Neural progenitor cell (in vitro differentiated cells): ENCODE results near the gene TTC39A. TPM values are rescaled to one million over a fixed set of nuclear protein-coding genes. Genes with fewer than 3 reads are reported as not detected.

Source experiments
- DNase-seq: peaks from one replicate; pipeline ENCODE4 v3.0.0-alpha.2; 2016; ENCODE audit warnings: low spot score
- H2AFZ ChIP-seq: fragments of 200-600 bp; sonication (generic); replicated peaks from 2 replicates; pipeline ENCODE4 v1.6.1; 2016; ENCODE audit warnings: antibody characterized with exemption
- H3F3A ChIP-seq: fragments of 200-600 bp; sonication (generic); 2 replicates; pipeline ENCODE4 v1.6.1; 2016; ENCODE audit warnings: antibody characterized with exemption, low read depth
- H3K27ac ChIP-seq: fragments of 200-600 bp; sonication (generic); 2 replicates; pipeline ENCODE4 v1.5.1; 2016; ENCODE audit warnings: mild to moderate bottlenecking
- H3K27me3 ChIP-seq: fragments of 200-600 bp; sonication (generic); 2 replicates; pipeline ENCODE4 v1.6.1; 2016; ENCODE audit warnings: mild to moderate bottlenecking, moderate library complexity
- H3K36me3 ChIP-seq: fragments of 200-600 bp; sonication (generic); 2 replicates; pipeline ENCODE4 v1.5.1; 2016
- H3K4me1 ChIP-seq: fragments of 200-600 bp; sonication (generic); 2 replicates; pipeline ENCODE4 v1.6.1; 2016; ENCODE audit warnings: mixed run types
- H3K4me2 ChIP-seq: fragments of 200-600 bp; sonication (generic); 2 replicates; pipeline ENCODE4 v1.6.1; 2016
- H3K4me3 ChIP-seq: fragments of 200-600 bp; sonication (generic); 2 replicates; pipeline ENCODE4 v1.5.1; 2016
- H3K79me2 ChIP-seq: fragments of 200-600 bp; sonication (generic); 2 replicates; pipeline ENCODE4 v1.6.1; 2016; ENCODE audit warnings: low read depth
- H3K9ac ChIP-seq: fragments of 200-600 bp; sonication (generic); 2 replicates; pipeline ENCODE4 v1.6.1; 2016
- H3K9me3 ChIP-seq: fragments of 200-600 bp; sonication (generic); 2 replicates; pipeline ENCODE4 v1.5.1; 2016; ENCODE audit warnings: low read depth
- H4K20me1 ChIP-seq: fragments of 200-600 bp; sonication (generic); 2 replicates; pipeline ENCODE4 v1.6.1; 2016; ENCODE audit warnings: low read depth
- H3K27ac Mint-ChIP-seq: 3 replicates; pipeline ENCODE4 v1.8.0; 2021; ENCODE audit warnings: mixed read lengths
- H3K27me3 Mint-ChIP-seq: 2 replicates; pipeline ENCODE4 v1.8.0; 2022; ENCODE audit warnings: low read depth, mild to moderate bottlenecking, inconsistent platforms, moderate library complexity, mixed read lengths; ENCODE audit not compliant: insufficient read depth
- H3K36me3 Mint-ChIP-seq: 3 replicates; pipeline ENCODE4 v1.8.0; 2021; ENCODE audit warnings: mixed read lengths
- H3K4me1 Mint-ChIP-seq: 3 replicates; pipeline ENCODE4 v1.8.0; 2021; ENCODE audit warnings: mixed read lengths
- H3K4me3 Mint-ChIP-seq: 3 replicates; pipeline ENCODE4 v1.8.0; 2021; ENCODE audit warnings: mild to moderate bottlenecking, moderate library complexity, mixed read lengths
- H3K9me3 Mint-ChIP-seq: 3 replicates; pipeline ENCODE4 v1.8.0; 2020; ENCODE audit warnings: mixed read lengths
- EZH2 ChIP-seq: fragments of 200-600 bp; sonication (generic); IDR thresholded peaks from 2 replicates; pipeline ENCODE4 v1.6.1; 2017; ENCODE audit warnings: antibody characterized with exemption, mild to moderate bottlenecking, moderate library complexity
- EZH2phosphoT487 ChIP-seq: fragments of 200-600 bp; sonication (generic); IDR thresholded peaks from 2 replicates; pipeline ENCODE4 v1.6.1; 2017; ENCODE audit warnings: antibody characterized with exemption
- total RNA-seq: library from RNA; depleted of rRNA; stranded (reverse); fragments of >200 nt; gene quantifications from 2 replicates; pipeline ENCODE4 v1.2.3, GENCODE V29; 2015; ENCODE audit warnings: low replicate concordance
- TF ChIP-seq, protein P1 (sequence below): fragments of 200-600 bp; sonication (generic); IDR thresholded peaks from 2 replicates; pipeline ENCODE4 v1.5.1; 2017; ENCODE audit warnings: antibody characterized with exemption, mild to moderate bottlenecking

TTC39A gene
- total RNA-seq, 1 donor from 2014 or later = 0.94 TPM

DNA sequence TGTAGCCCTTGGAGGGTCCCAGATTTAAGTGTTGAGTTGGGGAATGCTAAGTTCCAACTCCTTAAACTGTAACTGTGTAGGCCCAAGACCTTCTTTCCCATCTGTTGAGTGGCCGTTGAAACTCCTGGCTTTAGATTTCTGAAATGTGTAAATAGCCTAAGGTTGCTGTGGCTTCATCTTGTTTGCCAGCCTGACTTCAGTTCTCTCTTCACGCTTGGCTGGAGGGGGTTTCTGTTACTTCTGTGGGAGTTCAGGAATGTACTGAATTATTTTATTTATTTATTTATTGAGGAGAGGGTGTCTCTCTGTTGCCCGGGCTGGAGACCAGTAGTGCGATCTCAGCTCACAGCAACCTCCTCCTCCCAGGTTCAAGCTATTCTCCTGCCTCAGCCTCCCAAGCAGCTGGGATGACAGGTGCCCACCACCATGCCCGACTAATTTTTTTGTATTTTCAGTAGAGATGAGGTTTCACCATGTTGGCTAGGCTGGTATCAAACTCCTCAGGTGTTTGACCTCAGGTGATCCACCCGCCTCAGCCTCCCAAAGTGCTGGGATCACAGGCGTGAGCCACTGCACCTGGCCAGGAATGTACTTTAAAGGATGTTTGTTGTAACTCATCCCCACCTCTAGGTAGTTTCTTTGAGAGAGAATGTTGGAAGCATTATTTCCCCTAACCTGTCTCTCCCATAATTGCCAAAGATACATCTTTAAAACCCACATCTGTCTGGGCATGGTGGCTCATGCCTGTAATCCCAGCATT lies 5.9 kb downstream of the TTC39A start:
- peaks cover 11% of the 10 kb centered on the region for H3K27me3 Mint-ChIP-seq
- Histone ChIP-seq H3K79me2 (no peaks in the 10 kb centered on the region), H3K4me1 (no peaks in the 10 kb centered on the region), H2AFZ (no peak overlapping the region), H3K4me2 (no peak overlapping the region), H3F3A (no peaks in the 10 kb centered on the region), H3K9ac (no peak overlapping the region), H3K27ac (no peak overlapping the region), H3K9me3 (no peaks in the 10 kb centered on the region), H3K36me3 (no peaks in the 10 kb centered on the region), H3K4me3 (no peak overlapping the region), H3K27me3 (peaks cover 8% of the 10 kb centered on the region), H4K20me1 (no peaks in the 10 kb centered on the region)
- H3K36me3 Mint-ChIP-seq = no peaks in the 10 kb centered on the region
- no peak overlapping the region for H3K27ac Mint-ChIP-seq
- peaks cover 3% of the 10 kb centered on the region for H3K4me1 Mint-ChIP-seq
- H3K9me3 Mint-ChIP-seq = no peaks in the 10 kb centered on the region
- TF ChIP-seq EZH2phosphoT487 (no peak), EZH2 (no peak)
- TF ChIP-seq, protein P1, sequence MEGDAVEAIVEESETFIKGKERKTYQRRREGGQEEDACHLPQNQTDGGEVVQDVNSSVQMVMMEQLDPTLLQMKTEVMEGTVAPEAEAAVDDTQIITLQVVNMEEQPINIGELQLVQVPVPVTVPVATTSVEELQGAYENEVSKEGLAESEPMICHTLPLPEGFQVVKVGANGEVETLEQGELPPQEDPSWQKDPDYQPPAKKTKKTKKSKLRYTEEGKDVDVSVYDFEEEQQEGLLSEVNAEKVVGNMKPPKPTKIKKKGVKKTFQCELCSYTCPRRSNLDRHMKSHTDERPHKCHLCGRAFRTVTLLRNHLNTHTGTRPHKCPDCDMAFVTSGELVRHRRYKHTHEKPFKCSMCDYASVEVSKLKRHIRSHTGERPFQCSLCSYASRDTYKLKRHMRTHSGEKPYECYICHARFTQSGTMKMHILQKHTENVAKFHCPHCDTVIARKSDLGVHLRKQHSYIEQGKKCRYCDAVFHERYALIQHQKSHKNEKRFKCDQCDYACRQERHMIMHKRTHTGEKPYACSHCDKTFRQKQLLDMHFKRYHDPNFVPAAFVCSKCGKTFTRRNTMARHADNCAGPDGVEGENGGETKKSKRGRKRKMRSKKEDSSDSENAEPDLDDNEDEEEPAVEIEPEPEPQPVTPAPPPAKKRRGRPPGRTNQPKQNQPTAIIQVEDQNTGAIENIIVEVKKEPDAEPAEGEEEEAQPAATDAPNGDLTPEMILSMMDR = no peak
- no peak overlapping the region for H3K4me3 Mint-ChIP-seq
- no peak for DNase-seq

DNA sequence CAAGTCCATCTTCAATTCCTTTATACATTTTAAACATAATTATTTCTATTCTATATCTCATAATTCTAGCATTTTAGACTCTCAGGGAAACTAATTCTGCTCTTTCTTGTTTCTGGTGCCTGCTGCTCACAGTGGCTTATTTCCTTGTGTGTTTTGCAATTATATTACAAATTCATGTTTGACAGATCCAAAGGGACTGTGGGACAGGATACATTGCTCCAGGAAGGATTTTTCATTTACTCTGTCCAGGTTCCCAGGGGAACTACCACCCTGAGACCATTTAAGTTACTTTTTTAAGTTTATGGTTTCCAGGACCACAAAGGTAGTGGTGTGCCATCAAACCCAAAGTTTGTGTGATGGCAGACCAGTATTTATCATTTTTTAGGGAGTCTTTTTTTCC lies 6.6 kb downstream of the TTC39A start:
- H4K20me1 ChIP-seq = no peaks in the 10 kb centered on the region
- Mint-ChIP-seq H3K27ac (no peak overlapping the region), H3K4me3 (no peak overlapping the region), H3K9me3 (no peaks in the 10 kb centered on the region), H3K36me3 (no peaks in the 10 kb centered on the region), H3K4me1 (peaks cover 3% of the 10 kb centered on the region), H3K27me3 (peaks cover 6% of the 10 kb centered on the region)
- H3K27ac ChIP-seq = no peak overlapping the region
- DNase-seq = no peak
- H3F3A ChIP-seq = no peaks in the 10 kb centered on the region
- peaks cover 2% of the 10 kb centered on the region for H3K27me3 ChIP-seq
- no peak overlapping the region for H3K9ac ChIP-seq
- H3K79me2 ChIP-seq = no peaks in the 10 kb centered on the region
- no peak overlapping the region for H3K4me3 ChIP-seq
- no peak overlapping the region for H3K4me2 ChIP-seq
- no peak for TF ChIP-seq EZH2phosphoT487
- no peak for TF ChIP-seq EZH2
- TF ChIP-seq, protein P1 = no peak
- no peaks in the 10 kb centered on the region for H3K9me3 ChIP-seq
- H2AFZ ChIP-seq = no peak overlapping the region
- H3K36me3 ChIP-seq = no peaks in the 10 kb centered on the region
- H3K4me1 ChIP-seq = no peaks in the 10 kb centered on the region

DNA sequence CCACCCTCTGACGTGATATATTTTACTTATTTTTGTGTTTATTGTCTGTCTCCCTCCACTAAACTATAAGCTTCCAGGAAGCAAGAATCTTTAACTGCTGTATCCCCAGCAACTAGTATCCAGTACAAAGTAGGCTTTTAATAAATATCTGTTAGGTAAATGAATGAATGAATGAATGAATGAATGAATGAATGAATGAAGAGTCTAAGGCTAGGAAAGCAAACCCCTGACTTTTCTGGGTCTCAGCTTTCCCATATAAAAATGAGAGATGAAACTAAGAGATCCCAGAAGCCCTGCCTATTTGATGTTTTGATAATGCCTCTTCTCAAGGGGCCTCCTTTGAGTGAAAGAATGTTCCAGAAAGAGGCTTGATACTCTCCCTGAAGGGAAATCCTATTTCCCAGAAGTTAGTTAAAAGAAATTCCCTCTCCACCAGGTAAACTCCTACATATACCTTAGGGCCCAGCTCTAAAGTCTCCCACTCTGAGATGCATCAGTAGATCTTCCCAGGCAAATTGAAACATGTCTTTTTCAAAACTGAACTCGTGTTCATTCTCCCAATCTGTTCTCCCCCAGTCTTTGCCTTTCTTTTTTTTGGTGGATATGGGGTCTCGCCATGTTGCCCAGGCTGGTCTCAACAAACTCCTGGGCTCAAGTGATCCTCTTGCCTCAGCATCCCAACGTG lies 7.8 kb downstream of the TTC39A start:
- no peak overlapping the region for H3K4me3 Mint-ChIP-seq
- peaks cover 6% of the 10 kb centered on the region for H3K27me3 Mint-ChIP-seq
- TF ChIP-seq, protein P1 = no peak
- TF ChIP-seq EZH2phosphoT487 (no peak), EZH2 (no peak)

More for the DNA sequence above, 7.8 kb downstream of the TTC39A start:
- no peaks in the 10 kb centered on the region for H3K27me3 ChIP-seq
- Mint-ChIP-seq H3K27ac (no peak overlapping the region), H3K9me3 (no peaks in the 10 kb centered on the region), H3K4me1 (peaks cover 3% of the 10 kb centered on the region), H3K36me3 (no peaks in the 10 kb centered on the region)
- no peak overlapping the region for H3K4me2 ChIP-seq
- H4K20me1 ChIP-seq = no peaks in the 10 kb centered on the region
- no peak for DNase-seq
- no peaks in the 10 kb centered on the region for H3K79me2 ChIP-seq
- no peak overlapping the region for H3K9ac ChIP-seq
- H3K4me1 ChIP-seq = no peaks in the 10 kb centered on the region
- no peak overlapping the region for H3K4me3 ChIP-seq
- H3K9me3 ChIP-seq = no peaks in the 10 kb centered on the region
- H3F3A ChIP-seq = no peaks in the 10 kb centered on the region
- no peak overlapping the region for H3K27ac ChIP-seq
- no peaks in the 10 kb centered on the region for H3K36me3 ChIP-seq
- H2AFZ ChIP-seq = no peak overlapping the region
